NCI-H1436 (cell line): ENCODE results near the gene ADGRB3.
"Not testable (repeated sequence)": the region's sequence is repeated elsewhere in the genome, so short reads cannot be mapped to it uniquely, and the experiment has no call there.

Experiments used
- DNase-seq: peaks from one replicate; lab custom pipeline; 2025; lab: John Stamatoyannopoulos, UW

Gene ADGRB3

GRCh38 chr6:68650142-68650541 lies 15.1 kb downstream of the ADGRB3 start:
- no peak for DNase-seq

- DNase-seq, result no peak
These were observed 16.2 kb downstream of the ADGRB3 start for GRCh38 chr6:68651011-68651985.

GRCh38 chr6:68652117-68652536 lies 17.0 kb downstream of the ADGRB3 start:
- DNase-seq, result no peak

- DNase-seq, result no peak
These were observed 18.1 kb downstream of the ADGRB3 start for GRCh38 chr6:68653074-68653705.

- DNase-seq, result no peak
These were observed 18.6 kb downstream of the ADGRB3 start for GRCh38 chr6:68653706-68654089.

- no peak for DNase-seq
These were observed 19.1 kb downstream of the ADGRB3 start for GRCh38 chr6:68654134-68654533.

- DNase-seq, result no peak
These were observed 19.9 kb downstream of the ADGRB3 start for GRCh38 chr6:68655028-68655427.

GRCh38 chr6:68657374-68658139 lies 22.5 kb downstream of the ADGRB3 start:
- DNase-seq, result no peak

- no peak for DNase-seq
These were observed 23.3 kb downstream of the ADGRB3 start for GRCh38 chr6:68658338-68658737.

- no peak for DNase-seq
These were observed 38.2 kb downstream of the ADGRB3 start for GRCh38 chr6:68673255-68673654.

GRCh38 chr6:68675548-68675947 lies 40.5 kb downstream of the ADGRB3 start:
- no peak for DNase-seq

GRCh38 chr6:68676094-68676493 lies 41.0 kb downstream of the ADGRB3 start:
- DNase-seq, result not testable (repeated sequence)

- DNase-seq, result no peak
These were observed 42.0 kb downstream of the ADGRB3 start for GRCh38 chr6:68677058-68677457.

- no peak for DNase-seq
These were observed 44.3 kb downstream of the ADGRB3 start for GRCh38 chr6:68679399-68679798.

GRCh38 chr6:68680264-68680663 lies 45.2 kb downstream of the ADGRB3 start:
- no peak for DNase-seq

- DNase-seq, result no peak
These were observed 54.8 kb downstream of the ADGRB3 start for GRCh38 chr6:68689910-68690309.

GRCh38 chr6:68691120-68691519 lies 56.0 kb downstream of the ADGRB3 start:
- no peak for DNase-seq

- no peak for DNase-seq
These were observed 58.2 kb downstream of the ADGRB3 start for GRCh38 chr6:68693271-68693670.

GRCh38 chr6:68695403-68695802 lies 60.3 kb downstream of the ADGRB3 start:
- no peak for DNase-seq

GRCh38 chr6:68695838-68696237 lies 60.8 kb downstream of the ADGRB3 start:
- DNase-seq, result no peak

- no peak for DNase-seq
These were observed 62.3 kb downstream of the ADGRB3 start for GRCh38 chr6:68697394-68697793.

GRCh38 chr6:68701159-68701558 lies 66.1 kb downstream of the ADGRB3 start:
- DNase-seq, result no peak

- DNase-seq, result no peak
These were observed 69.4 kb downstream of the ADGRB3 start for GRCh38 chr6:68704485-68704884.
